Heart left ventricle (tissue), 16 donors: ENCODE results near the gene CBR1. TPM values are rescaled to one million over a fixed set of nuclear protein-coding genes. Genes with fewer than 3 reads are reported as not detected.

Experiments used
- ATAC-seq, 4 donors: fragments of 200-7000 bp; cut with Tn5 transposase; one replicate each; pipeline ENCODE4 v1.9.1; 2020 to 2022; ENCODE audit warnings: moderate library complexity in 4 of 4, mild to moderate bottlenecking in 3 of 4, moderate number of reproducible peaks in 1 of 4
- DNase-seq, 5 donors: peaks; one replicate each; pipeline ENCODE4 v3.0.0-alpha.2; 2020
- H3K27ac ChIP-seq, 12 donors: fragments of 200-600 bp; sonication (generic) in 4 of 12; one replicate each; pipeline versions ENCODE4 v1.5.0 to v1.8.0; 2016 to 2022; ENCODE audit warnings: mild to moderate bottlenecking in 2 of 12
- H3K27me3 ChIP-seq, 9 donors: fragments of 200-600 bp; sonication (generic) in 2 of 9; one replicate each; pipeline versions ENCODE4 v1.5.1 to v1.8.0; 2016 to 2022; ENCODE audit warnings: mild to moderate bottlenecking in 3 of 9
- H3K36me3 ChIP-seq, 9 donors: fragments of 200-600 bp; sonication (generic) in 2 of 9; one replicate each; pipeline versions ENCODE4 v1.5.0 to v1.8.0; 2018 to 2022; ENCODE audit warnings: mild to moderate bottlenecking in 2 of 9
- H3K4me1 ChIP-seq, 12 donors: fragments of 200-600 bp; sonication (generic) in 4 of 12; one replicate each; pipeline versions ENCODE4 v1.5.0 to v1.8.0; 2016 to 2022; ENCODE audit warnings: mild to moderate bottlenecking in 3 of 12
- H3K4me3 ChIP-seq, 12 donors: fragments of 200-600 bp; sonication (generic) in 4 of 12; one replicate each; pipeline versions ENCODE4 v1.5.0 to v1.8.0; 2017 to 2022; ENCODE audit warnings: mild to moderate bottlenecking in 9 of 12, moderate library complexity in 4 of 12
- H3K9me3 ChIP-seq, 12 donors: fragments of 200-600 bp; sonication (generic) in 4 of 12; one replicate each; pipeline versions ENCODE4 v1.5.0 to v1.8.0; 2016 to 2022; ENCODE audit warnings: mild to moderate bottlenecking in 1 of 12
- POLR2A ChIP-seq, 2 donors: fragments of 450-650 bp; IDR thresholded peaks; one replicate each; pipeline ENCODE4 v1.6.1; 2017; ENCODE audit warnings: antibody characterized with exemption in 2 of 2, mild to moderate bottlenecking in 2 of 2, moderate library complexity in 2 of 2
- WGBS, 4 donors: extraction: QIAGEN DNeasy Blood & Tissue Kit in 2 of 4; methylation state at CpG; one replicate each; pipeline versions ENCODE4 v1.1.5 to v1.1.7; 2013 to 2018; 5-methylcytosine and 5-hydroxymethylcytosine counted together
- intact Hi-C, 10 donors: fragments of 100-400 bp; cut with DNase I; formaldehyde crosslinking; loops; one replicate each; pipeline versions ENCODE4 v1.11.1 to v1.14.2; 2022
- polyA plus RNA-seq, 2 donors: library from polyadenylated mRNA; stranded (reverse); fragments of 200-250 nt; gene quantifications; one replicate each; pipeline ENCODE4 v1.2.3, GENCODE V29; 2013
- total RNA-seq, 9 donors: library from RNA; depleted of rRNA in 2 of 9; stranded (reverse); fragments of >200 nt in 2 of 9; fragmentation: NEBNext Ultra II Directional in 3 of 9; extraction: Animal tissue kit (Norgen Biotek cat#: 25700) in 3 of 9; gene quantifications; one replicate each; pipeline versions ENCODE4 v1.1.0 to v1.2.4, GENCODE V29; 2016 to 2023
- TF ChIP-seq, protein P1 (sequence below), 12 donors: fragments of 200-600 bp; sonication (generic) in 4 of 12; IDR thresholded peaks; one replicate each; pipeline versions ENCODE4 v1.5.0 to v1.8.0; 2018 to 2022; ENCODE audit warnings: antibody characterized with exemption in 12 of 12, mild to moderate bottlenecking in 5 of 12
- donor health status: ischemic (EF 13 %, LVEDD 7.1; RV severe dilation, severe dysfunction).
- donor health status: healthy with polysubstance abuse.
- donor health status: DM: no; HTN: yes; CAD: no.
- donor health status: DM: no; HTN: no; CAD: no.
- donor health status: ischemic (EF 25% LVEDD 6.9; RV normal size, moderate dysfunction).
- donor health status: ischemic (EF 25% LVEDD 5.7; RV mildly dilated, moderate dysfunction).
- donor health status: healthy.
- donor health status: DM: yes; HTN: yes; CAD: no.
- donor health status: ischemic (EF 35%, LVEDD 5.7; RV mildly dilated, moderate dysfunction).
- donor health status: nonischemic (EF 11% LVEDD 7.7; RV severe dilation, severe dysfunction).
- donor health status: DM: yes; HTN: yes; CAD: no.
- donor health status: PGD.
- donor health status: ischemic (EF 29% LVEDD 5.4; RV normal size, mild dysfunction).
- donor health status: nonischemic (EF 23%, LVEDD 6.1; RV moderate dilation, normal function).

CBR1 gene
- total and polyA plus RNA-seq, 11 donors, result 11.0 to 69.2 (median 23.7) TPM

DNA sequence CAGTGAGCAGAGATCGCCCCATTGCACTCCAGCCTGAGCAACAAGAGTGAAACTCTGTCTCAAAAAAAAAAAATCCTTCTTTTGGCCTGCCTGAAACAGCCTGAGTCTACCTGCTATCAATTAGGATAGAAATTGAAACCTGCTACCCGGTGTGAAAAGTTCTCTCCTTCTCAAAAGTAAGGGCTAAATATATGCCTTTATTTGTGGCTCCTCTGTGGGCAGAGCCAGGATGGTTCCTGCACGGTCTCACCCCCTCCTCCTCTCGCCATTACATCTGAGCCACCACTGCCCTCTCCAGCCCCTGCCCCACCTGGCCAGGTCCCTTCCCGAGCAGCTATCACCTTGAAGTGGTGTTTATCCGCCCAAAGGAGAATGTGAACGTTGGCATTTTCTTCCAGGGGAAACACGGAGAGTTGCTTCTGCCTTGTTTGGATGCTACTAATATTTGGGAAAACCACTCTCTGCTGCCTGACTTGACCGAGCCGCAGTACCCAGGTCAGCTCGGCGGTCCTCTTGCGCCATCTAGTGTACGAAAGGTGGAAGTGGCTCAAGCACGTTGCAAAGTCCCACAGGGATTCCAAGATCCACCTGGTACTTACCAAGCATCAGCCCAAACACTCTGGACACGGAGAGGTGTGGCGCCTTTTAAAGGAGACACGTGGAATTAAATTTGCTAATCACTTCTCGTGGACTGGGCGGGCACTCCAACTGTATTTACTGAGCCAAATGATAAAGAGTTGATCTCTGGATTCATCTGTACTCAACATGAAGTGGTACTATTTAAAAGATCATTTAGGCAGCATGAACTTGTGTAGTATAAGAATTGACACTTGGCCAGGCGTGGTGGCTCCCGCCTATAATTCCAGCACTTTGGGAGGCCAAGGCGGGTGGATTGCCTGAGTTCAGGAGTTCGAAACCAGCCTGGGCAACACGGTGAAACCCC is 41.4 kb upstream of the CBR1 start:
- Histone ChIP-seq H3K4me3 (no peak overlapping the region), H3K36me3 (no peaks in the 10 kb centered on the region), H3K27me3 (no peaks in the 10 kb centered on the region), H3K27ac (no peak overlapping the region), H3K9me3 (no peaks in the 10 kb centered on the region), H3K4me1 (peaks cover 0 to 4% (median 0%) of the 10 kb centered on the region in 12 donors)
- ATAC-seq (peak; percentile 75 to 90 (median 85)), DNase-seq (peak; percentile 58 to 78 (median 70))
- 22 to 25% (median 24%) methylated on average over 25 of the region's 25 CpGs for WGBS, 4 donors
- TF ChIP-seq, protein P1, sequence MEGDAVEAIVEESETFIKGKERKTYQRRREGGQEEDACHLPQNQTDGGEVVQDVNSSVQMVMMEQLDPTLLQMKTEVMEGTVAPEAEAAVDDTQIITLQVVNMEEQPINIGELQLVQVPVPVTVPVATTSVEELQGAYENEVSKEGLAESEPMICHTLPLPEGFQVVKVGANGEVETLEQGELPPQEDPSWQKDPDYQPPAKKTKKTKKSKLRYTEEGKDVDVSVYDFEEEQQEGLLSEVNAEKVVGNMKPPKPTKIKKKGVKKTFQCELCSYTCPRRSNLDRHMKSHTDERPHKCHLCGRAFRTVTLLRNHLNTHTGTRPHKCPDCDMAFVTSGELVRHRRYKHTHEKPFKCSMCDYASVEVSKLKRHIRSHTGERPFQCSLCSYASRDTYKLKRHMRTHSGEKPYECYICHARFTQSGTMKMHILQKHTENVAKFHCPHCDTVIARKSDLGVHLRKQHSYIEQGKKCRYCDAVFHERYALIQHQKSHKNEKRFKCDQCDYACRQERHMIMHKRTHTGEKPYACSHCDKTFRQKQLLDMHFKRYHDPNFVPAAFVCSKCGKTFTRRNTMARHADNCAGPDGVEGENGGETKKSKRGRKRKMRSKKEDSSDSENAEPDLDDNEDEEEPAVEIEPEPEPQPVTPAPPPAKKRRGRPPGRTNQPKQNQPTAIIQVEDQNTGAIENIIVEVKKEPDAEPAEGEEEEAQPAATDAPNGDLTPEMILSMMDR (IDR thresholded peaks at IDR 0.05), result peak; percentile 87 to 98 (median 94)
- TF ChIP-seq POLR2A (IDR thresholded peaks at IDR 0.05), result no peak
- intact Hi-C loops, result loop anchor here (1.0 to 10.0 kb wide), 11 partner anchors 84 to 1341 kb away; no protein-coding TSS in a partner anchor

DNA sequence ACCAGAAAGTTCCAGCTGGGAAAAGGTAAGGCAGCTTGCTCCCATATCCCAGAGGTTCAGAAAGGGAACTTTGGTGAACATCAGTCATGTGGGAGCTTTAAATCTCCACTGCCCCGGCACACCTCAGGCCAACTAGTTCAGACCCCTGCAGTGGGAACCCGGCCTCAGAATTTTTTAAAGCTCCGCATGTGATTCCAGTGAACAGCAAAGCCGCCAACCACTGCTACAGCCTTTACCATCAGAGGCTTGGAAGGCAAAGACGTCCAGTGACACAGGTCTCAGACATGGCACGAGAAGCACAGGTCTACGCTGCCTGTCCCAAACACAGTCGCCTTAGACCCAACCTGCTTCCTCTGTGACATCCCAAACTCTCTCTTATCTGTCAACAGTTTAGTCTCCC is 40.5 kb upstream of the CBR1 start:
- DNase-seq, result no peak
- ATAC-seq, result no peak
- TF ChIP-seq, protein P1 (IDR thresholded peaks at IDR 0.05), result no peak
- no peak for TF ChIP-seq POLR2A (IDR thresholded peaks at IDR 0.05)
- Histone ChIP-seq H3K27me3 (no peaks in the 10 kb centered on the region), H3K9me3 (no peaks in the 10 kb centered on the region), H3K36me3 (peaks cover 0 to 8% (median 3%) of the 10 kb centered on the region in 9 donors), H3K4me3 (no peak overlapping the region), H3K4me1 (peaks cover 0 to 4% (median 0%) of the 10 kb centered on the region in 12 donors), H3K27ac (no peak overlapping the region)
- 82 to 90% (median 85%) methylated on average over 8 of the region's 8 CpGs for WGBS, 4 donors
- intact Hi-C loops, result loop anchor here (2.0 to 10.0 kb wide), 10 partner anchors 85 to 1342 kb away; no protein-coding TSS in a partner anchor

DNA sequence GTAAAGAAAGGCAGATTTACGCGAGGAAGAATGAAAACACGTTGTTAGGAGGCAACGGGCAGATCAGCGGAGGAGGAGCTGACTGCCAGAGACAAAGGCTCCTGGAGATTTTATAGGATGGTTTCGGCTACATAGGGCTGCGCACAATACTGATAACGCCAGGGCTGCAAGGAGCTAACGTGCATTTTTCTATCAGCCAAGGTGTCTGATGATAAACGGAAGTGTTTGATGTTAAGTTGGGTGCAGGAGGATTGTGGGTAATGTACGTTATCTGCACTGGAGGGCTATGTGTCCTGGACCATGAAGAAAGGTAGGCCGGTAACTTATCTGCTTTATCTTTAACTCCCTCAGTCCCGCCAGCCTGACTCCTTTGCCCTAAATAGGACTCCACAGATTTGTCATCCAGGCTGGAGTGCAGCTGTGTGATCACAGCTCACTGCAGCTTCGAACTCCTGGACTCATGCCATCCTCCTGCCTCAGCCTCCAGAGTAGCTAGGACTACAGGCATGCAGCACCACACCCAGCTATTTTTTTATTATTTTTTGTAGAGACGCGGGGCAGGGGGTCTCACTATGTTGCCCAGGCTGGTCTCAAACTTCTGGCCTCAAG is 39.1 kb upstream of the CBR1 start:
- ATAC-seq (no peak), DNase-seq (no peak)
- intact Hi-C loops, result no loop called here
- peaks cover 0 to 7% (median 0%) of the 10 kb centered on the region in 12 donors for H3K4me1 ChIP-seq
- H3K36me3 ChIP-seq, result peaks cover 0 to 21% (median 16%) of the 10 kb centered on the region in 9 donors
- H3K27me3 ChIP-seq, result no peaks in the 10 kb centered on the region
- H3K4me3 ChIP-seq, result no peak overlapping the region
- WGBS, 4 donors, result 55 to 67% (median 62%) methylated on average over 16 of the region's 16 CpGs
- no peaks in the 10 kb centered on the region for H3K9me3 ChIP-seq
- no peak for TF ChIP-seq POLR2A (IDR thresholded peaks at IDR 0.05)
- TF ChIP-seq, protein P1 (IDR thresholded peaks at IDR 0.05), result no peak
- no peak overlapping the region for H3K27ac ChIP-seq
